OCI-LY3 (cell line): Measurements from ENCODE around the gene IL12A.

Experiments
- H2AFZ ChIP-seq: fragments of 200-600, 300-600 bp; shearing (Covaris generic); 2 replicates; pipeline ENCODE4 v1.6.0; 2014; ENCODE audit warnings: antibody characterized with exemption, low read depth, low read length
- H3K27ac ChIP-seq: fragments of 200-600, 300-600 bp; sonication (generic); 2 replicates; pipeline ENCODE4 v1.5.1; 2014; ENCODE audit warnings: mild to moderate bottlenecking, low read length, moderate library complexity, mixed read lengths
- H3K27me3 ChIP-seq: fragments of 200-600, 300-600 bp; sonication (generic); 2 replicates; pipeline ENCODE4 v1.6.1; 2014; ENCODE audit warnings: low read depth, low read length, mixed read lengths
- H3K36me3 ChIP-seq: fragments of 200-600, 300-600 bp; sonication (generic); replicated peaks from 2 replicates; pipeline ENCODE3; 2014; ENCODE audit warnings: low read depth, low read length, mixed read lengths
- H3K4me1 ChIP-seq: fragments of 300-600, 200-600 bp; sonication (generic); 2 replicates; pipeline ENCODE4 v1.6.1; 2014; ENCODE audit warnings: low read length, mixed read lengths
- H3K4me2 ChIP-seq: fragments of 200-600, 300-600 bp; sonication (generic); 2 replicates; pipeline ENCODE4 v1.6.1; 2014; ENCODE audit warnings: low read length, mixed read lengths
- H3K4me3 ChIP-seq: fragments of 300-600, 200-600 bp; sonication (generic); 2 replicates; pipeline ENCODE4 v1.5.1; 2014; ENCODE audit warnings: antibody characterized with exemption, mild to moderate bottlenecking, low read length, moderate library complexity
- H3K79me2 ChIP-seq: fragments of 300-600, 200-600 bp; shearing (Covaris generic); 2 replicates; pipeline ENCODE4 v1.6.1; 2014; ENCODE audit warnings: mild to moderate bottlenecking, low read length, mixed read lengths
- H3K9ac ChIP-seq: fragments of 300-600, 200-600 bp; shearing (Covaris generic); 2 replicates; pipeline ENCODE4 v1.6.0; 2014; ENCODE audit warnings: mild to moderate bottlenecking, low read length, moderate library complexity
- H3K9me3 ChIP-seq: fragments of 200-600, 300-600 bp; shearing (Covaris generic); 2 replicates; pipeline ENCODE4 v1.6.1; 2014; ENCODE audit warnings: low read length, mixed read lengths; ENCODE audit not compliant: insufficient read depth
- H4K20me1 ChIP-seq: fragments of 200-600, 300-600 bp; sonication (generic); 2 replicates; pipeline ENCODE4 v1.6.1; 2016; ENCODE audit warnings: low read length, mixed read lengths; ENCODE audit not compliant: insufficient read depth
- CTCF ChIP-seq: fragments of 200-600, 300-600 bp; sonication (generic); IDR thresholded peaks from 2 replicates; pipeline ENCODE4 v1.5.1; 2014; ENCODE audit warnings: antibody characterized with exemption, low read length, low read depth
- EZH2phosphoT487 ChIP-seq: fragments of 200-600 bp; shearing (Covaris generic); IDR thresholded peaks from 2 replicates; pipeline ENCODE4 v1.6.1; 2018; ENCODE audit warnings: antibody characterized with exemption, mixed run types, low read depth

IL12A gene

GRCh38 chr3:159953325-159954085, 35.1 kb upstream of the IL12A start:
- Histone ChIP-seq H3K4me2 (no peak overlapping the region), H3K9ac (no peak overlapping the region), H2AFZ (no peak overlapping the region), H3K9me3 (peaks cover 6% of the 10 kb centered on the region; the same call in 1 of the 2 replicates), H3K27ac (no peak overlapping the region), H3K79me2 (no peaks in the 10 kb centered on the region), H3K36me3 (no peaks in the 10 kb centered on the region), H3K4me3 (no peak overlapping the region), H3K27me3 (no peaks in the 10 kb centered on the region), H3K4me1 (peaks cover 38% of the 10 kb centered on the region), H4K20me1 (no peaks in the 10 kb centered on the region)
- no peak for TF ChIP-seq CTCF
- TF ChIP-seq EZH2phosphoT487 = no peak

- no peak overlapping the region for H3K27ac ChIP-seq
- H3K9ac ChIP-seq = no peak overlapping the region
- no peaks in the 10 kb centered on the region for H4K20me1 ChIP-seq
- no peaks in the 10 kb centered on the region for H3K36me3 ChIP-seq
- H3K27me3 ChIP-seq = no peaks in the 10 kb centered on the region
- no peak overlapping the region for H3K4me2 ChIP-seq
- no peak overlapping the region for H3K4me3 ChIP-seq
- peaks cover 28% of the 10 kb centered on the region for H3K4me1 ChIP-seq
- no peak overlapping the region for H2AFZ ChIP-seq
- no peaks in the 10 kb centered on the region for H3K79me2 ChIP-seq
- H3K9me3 ChIP-seq = peaks cover 6% of the 10 kb centered on the region; the same call in 1 of the 2 replicates
- no peak for TF ChIP-seq CTCF
- TF ChIP-seq EZH2phosphoT487 = no peak
Observed at GRCh38 chr3:159960188-159961148, 28.2 kb upstream of the IL12A start.

GRCh38 chr3:159964166-159964973, 24.3 kb upstream of the IL12A start:
- H2AFZ ChIP-seq = 0 out of 2 replicates have a peak overlapping the region, but pooled peaks have one; percentile 10
- H3K9me3 ChIP-seq = no peaks in the 10 kb centered on the region
- H3K4me3 ChIP-seq = peak overlapping the region; percentile 59
- no peak for TF ChIP-seq CTCF
- no peak for TF ChIP-seq EZH2phosphoT487
- H3K27ac ChIP-seq = peak overlapping the region; percentile 96
- H3K36me3 ChIP-seq = no peaks in the 10 kb centered on the region
- peak overlapping the region; percentile 63 for H3K9ac ChIP-seq
- no peaks in the 10 kb centered on the region for H3K79me2 ChIP-seq
- peaks cover 47% of the 10 kb centered on the region for H3K4me1 ChIP-seq
- H3K27me3 ChIP-seq = no peaks in the 10 kb centered on the region
- H4K20me1 ChIP-seq = no peaks in the 10 kb centered on the region
- H3K4me2 ChIP-seq = peak overlapping the region; percentile 69
